Raji (cell line): ENCODE data around the gene NEGR1.

Experiments used
- POLR2A ChIP-seq: IDR thresholded peaks from 2 replicates; pipeline ENCODE4 v1.6.1; 2011; ENCODE audit warnings: low read depth, low read length, control low read depth; ENCODE audit not compliant: insufficient read depth

The NEGR1 gene

GRCh38 chr1:71836904-71837303 lies 445.4 kb downstream of the NEGR1 start:
- TF ChIP-seq POLR2A: no peak

GRCh38 chr1:71835442-71835813 lies 446.9 kb downstream of the NEGR1 start:
- no peak for TF ChIP-seq POLR2A

- TF ChIP-seq POLR2A: no peak
Measured at GRCh38 chr1:71834601-71835441, 447.5 kb downstream of the NEGR1 start.

GRCh38 chr1:71831646-71832045 lies 450.7 kb downstream of the NEGR1 start:
- TF ChIP-seq POLR2A: no peak

GRCh38 chr1:71829346-71829745 lies 453.0 kb downstream of the NEGR1 start:
- no peak for TF ChIP-seq POLR2A

GRCh38 chr1:71828431-71829012 lies 453.8 kb downstream of the NEGR1 start:
- TF ChIP-seq POLR2A: no peak

- no peak for TF ChIP-seq POLR2A
Measured at GRCh38 chr1:71823708-71824305, 458.5 kb downstream of the NEGR1 start.

- no peak for TF ChIP-seq POLR2A
Measured at GRCh38 chr1:71817028-71817427, 465.3 kb downstream of the NEGR1 start.

GRCh38 chr1:71809085-71809484 lies 473.3 kb downstream of the NEGR1 start:
- no peak for TF ChIP-seq POLR2A

GRCh38 chr1:71804140-71804539 lies 478.2 kb downstream of the NEGR1 start:
- no peak for TF ChIP-seq POLR2A

- no peak for TF ChIP-seq POLR2A
Measured at GRCh38 chr1:71796006-71796405, 486.3 kb downstream of the NEGR1 start.

GRCh38 chr1:71792264-71792663 lies 490.1 kb downstream of the NEGR1 start:
- TF ChIP-seq POLR2A: no peak

GRCh38 chr1:71788113-71788512 lies 494.2 kb downstream of the NEGR1 start:
- no peak for TF ChIP-seq POLR2A

GRCh38 chr1:71787699-71788098 lies 494.6 kb downstream of the NEGR1 start:
- no peak for TF ChIP-seq POLR2A

GRCh38 chr1:71786218-71786617 lies 496.1 kb downstream of the NEGR1 start:
- no peak for TF ChIP-seq POLR2A

- no peak for TF ChIP-seq POLR2A
Measured at GRCh38 chr1:71785450-71785849, 496.9 kb downstream of the NEGR1 start.

GRCh38 chr1:71785000-71785399 lies 497.3 kb downstream of the NEGR1 start:
- no peak for TF ChIP-seq POLR2A

- no peak for TF ChIP-seq POLR2A
Measured at GRCh38 chr1:71784241-71784640, 498.1 kb downstream of the NEGR1 start.
